K562 (cell line): ENCODE data around the gene SGPL1. TPM values are rescaled to one million over a fixed set of nuclear protein-coding genes. Genes with fewer than 3 reads are reported as not detected.

Experiments used
- ATAC-seq: fragments of 200-7000 bp; cut with Tn5 transposase; 3 replicates; pipeline ENCODE4 v1.9.1; 2020; ENCODE audit warnings: moderate library complexity
- BruUV-seq: library from RNA; stranded (reverse); fragments of 400-500 nt; replicated peaks from 2 replicates; lab custom pipeline; 2021; lab: Mats Ljungman, UMichigan
- CTCF ChIA-PET: fragments of 300-600 bp; formaldehyde crosslinking; extraction: SDS; loops from one replicate; lab custom pipeline; 2021; ENCODE audit warnings: low intra/inter-chr PET ratio; lab: Yijun Ruan, JAX
- POLR2A ChIA-PET: fragments of 300-600, 350-650 bp; sonication (Branson Sonifier 250); formaldehyde crosslinking; extraction: SDS; loops from one replicate; lab custom pipeline; 2021; ENCODE audit warnings: antibody characterized with exemption, inconsistent platforms; lab: Yijun Ruan, JAX
- DNase-seq, 4 experiments: peaks; one replicate each; pipeline versions ENCODE4 v3.0.0 to v3.0.0-alpha.2; 2011 to 2018; ENCODE audit warnings: low spot score in 3 of 4, mixed read lengths in 3 of 4; ENCODE audit errors: extremely low read depth in 1 of 4
- FAIRE-seq: peaks from 2 replicates; lab custom pipeline; 2011; peaks lifted over from hg19 to GRCh38; lab: Jason Lieb, UNC
- H2AFZ ChIP-seq: 2 replicates; pipeline ENCODE4 v1.6.0; 2011; ENCODE audit warnings: low read depth, low read length, control low read depth, inconsistent platforms
- H3K27ac ChIP-seq: fragments of 200-600 bp; 3 replicates; pipeline ENCODE4 v1.8.0; 2011; ENCODE audit warnings: low read depth, mild to moderate bottlenecking, control low read depth, inconsistent platforms, low read length, moderate library complexity, mixed read lengths; ENCODE audit errors: extremely low read depth
- H3K27me3 ChIP-seq, 2 experiments: fragments of 300-600 bp in 1 of 2; 2 replicates in 1 of 2; 3 replicates in 1 of 2; pipeline versions ENCODE4 v1.6.0 to v1.8.0; 2011; ENCODE audit warnings: inconsistent platforms in 2 of 2, low read length in 2 of 2, mild to moderate bottlenecking in 1 of 2, mixed read lengths in 1 of 2, moderate library complexity in 1 of 2; ENCODE audit not compliant: control insufficient read depth in 2 of 2, insufficient read depth in 2 of 2
- H3K36me3 ChIP-seq: fragments of 300-600 bp; 3 replicates; pipeline ENCODE4 v1.8.0; 2011; ENCODE audit warnings: mild to moderate bottlenecking, low read length, inconsistent platforms; ENCODE audit not compliant: control insufficient read depth, insufficient read depth
- H3K4me1 ChIP-seq, 2 experiments: fragments of 200-600 bp in 1 of 2; replicated peaks in 1 of 2; 2 replicates in 1 of 2; 3 replicates in 1 of 2; pipeline versions ENCODE4 v1.5.1 to v1.8.0; 2011; ENCODE audit warnings: inconsistent platforms in 2 of 2, low read length in 2 of 2, mild to moderate bottlenecking in 1 of 2, mixed read lengths in 1 of 2, moderate library complexity in 1 of 2; ENCODE audit not compliant: control insufficient read depth in 2 of 2, insufficient read depth in 2 of 2
- H3K4me2 ChIP-seq: 2 replicates; pipeline ENCODE4 v1.6.1; 2011; ENCODE audit warnings: low read length, control low read depth, inconsistent platforms, mixed read lengths; ENCODE audit not compliant: insufficient read depth
- H3K4me3 ChIP-seq: fragments of 200-600 bp; sonication (generic), shearing (Covaris generic); 2 replicates; pipeline ENCODE4 v1.5.1; 2016; ENCODE audit warnings: control low read depth, inconsistent platforms
- H3K79me2 ChIP-seq: fragments of 200-600 bp; 3 replicates; pipeline ENCODE4 v1.8.0; 2011; ENCODE audit warnings: low read length, inconsistent platforms; ENCODE audit not compliant: control insufficient read depth, insufficient read depth
- H3K9ac ChIP-seq, 2 experiments: 2 replicates each; pipeline versions ENCODE4 v1.6.0 to v1.6.1; 2011; ENCODE audit warnings: low read depth in 2 of 2, low read length in 2 of 2, control low read depth in 1 of 2, inconsistent platforms in 1 of 2, mild to moderate bottlenecking in 1 of 2, mixed read lengths in 1 of 2; ENCODE audit not compliant: insufficient read depth in 1 of 2
- H3K9me1 ChIP-seq: one replicate; pipeline ENCODE4 v1.6.0; 2011; ENCODE audit warnings: inconsistent platforms, mild to moderate bottlenecking, low read length, moderate library complexity; ENCODE audit not compliant: control insufficient read depth, insufficient read depth
- H3K9me3 ChIP-seq: replicated peaks from 2 replicates; pipeline ENCODE4 v1.5.1; 2011; ENCODE audit warnings: low read depth, low read length, inconsistent platforms; ENCODE audit not compliant: control insufficient read depth, insufficient read depth
- H4K20me1 ChIP-seq: replicated peaks from 2 replicates; pipeline ENCODE4 v1.6.1; 2011; ENCODE audit warnings: low read length, inconsistent platforms, mixed read lengths; ENCODE audit not compliant: control insufficient read depth, insufficient read depth
- KAT2B ChIP-seq: IDR thresholded peaks from one replicate; pipeline ENCODE4 v1.6.1; 2012; ENCODE audit warnings: low read depth, mild to moderate bottlenecking, control low read depth, inconsistent platforms, low read length, moderate library complexity
- MAFG ChIP-seq: fragments of 450-650 bp; conservative IDR thresholded peaks from 2 replicates; pipeline ENCODE4 v1.6.1; 2016; ENCODE audit warnings: missing genetic modification characterization, missing compliant biosample characterization
- NFXL1 ChIP-seq: fragments of 450-650 bp; formaldehyde crosslinking; IDR thresholded peaks from 2 replicates; pipeline ENCODE4 v1.4.0; 2021; ENCODE audit warnings: mild to moderate bottlenecking
- PTRF ChIP-seq: fragments of 450-650 bp; IDR thresholded peaks from 2 replicates; pipeline ENCODE4 v1.6.1; 2016; ENCODE audit warnings: mild to moderate bottlenecking, missing genetic modification characterization, missing compliant biosample characterization
- SMAD4 ChIP-seq: fragments of 250-450 bp; sonication (Bioruptor Pico); conservative IDR thresholded peaks from 2 replicates; pipeline ENCODE4 v1.8.0; 2021; ENCODE audit warnings: inconsistent platforms, mild to moderate bottlenecking, moderate library complexity
- TCF7 ChIP-seq: sonication (generic); IDR thresholded peaks from 2 replicates; pipeline ENCODE4 v1.6.1; 2016; ENCODE audit warnings: antibody characterized with exemption, borderline replicate concordance
- U2AF2 ChIP-seq: fragments of 200-400 bp; formaldehyde crosslinking; optimal IDR thresholded peaks from 2 replicates; pipeline ENCODE3; 2017; ENCODE audit warnings: low read depth, mild to moderate bottlenecking, low read length
- ZNF165 ChIP-seq: fragments of 250-450 bp; sonication (Bioruptor Pico); IDR thresholded peaks from 2 replicates; pipeline ENCODE4 v1.4.0; 2020; ENCODE audit warnings: borderline replicate concordance
- WGBS: fragments of 100-300 bp; shearing (Covaris generic); methylation state at CpG from one replicate; pipeline ENCODE4 v1.1.6; 2016; ENCODE audit warnings: low coverage, mixed read lengths; ENCODE audit not compliant: insufficient coverage; ENCODE audit errors: missing lambda C conversion rate; 5-methylcytosine and 5-hydroxymethylcytosine counted together
- in situ Hi-C: fragments of 300-500 bp; cut with MboI; formaldehyde crosslinking; loops from 4 replicates; pipeline ENCODE4 v1.15.0; 2018; ENCODE audit warnings: inconsistent platforms, mixed read lengths
- intact Hi-C: fragments of 100-400 bp; cut with micrococcal nuclease; formaldehyde crosslinking; loops from 2 replicates; pipeline ENCODE4 v1.14.2; 2022
- polyA plus RNA-seq, 8 experiments: library from polyadenylated mRNA; depleted of rRNA in 4 of 8; stranded (reverse) in 5 of 8; unstranded in 3 of 8; fragments of >200 nt; fragmentation: Nextera tagmentation in 2 of 8; fragmentation: Illumina TruSeq in 1 of 8; extraction: Ambion mirVana in 2 of 8; extraction: Trizol in 1 of 8; gene quantifications; 2 replicates each; pipeline versions ENCODE4 v1.2.1 to v1.2.3, GENCODE V29; 2011 to 2014; ENCODE audit warnings: inconsistent platforms in 1 of 8, missing spikeins in 1 of 8
- total RNA-seq, 7 experiments: library from RNA; depleted of rRNA in 6 of 7; stranded (reverse); fragments of >200 nt in 6 of 7; fragmentation: Illumina TruSeq in 2 of 7; extraction: Trizol in 2 of 7; gene quantifications; 2 replicates each; pipeline versions ENCODE4 v1.2.1 to v1.2.3, GENCODE V29; 2011 to 2021; ENCODE audit warnings: low replicate concordance in 1 of 7

The SGPL1 gene
- total and polyA plus RNA-seq, 9 of the 15 experiments (the other 6 are each of a cell fraction or from before 2014, with no cell fraction given) = 6.0 to 18.0 (median 8.7) TPM

DNA sequence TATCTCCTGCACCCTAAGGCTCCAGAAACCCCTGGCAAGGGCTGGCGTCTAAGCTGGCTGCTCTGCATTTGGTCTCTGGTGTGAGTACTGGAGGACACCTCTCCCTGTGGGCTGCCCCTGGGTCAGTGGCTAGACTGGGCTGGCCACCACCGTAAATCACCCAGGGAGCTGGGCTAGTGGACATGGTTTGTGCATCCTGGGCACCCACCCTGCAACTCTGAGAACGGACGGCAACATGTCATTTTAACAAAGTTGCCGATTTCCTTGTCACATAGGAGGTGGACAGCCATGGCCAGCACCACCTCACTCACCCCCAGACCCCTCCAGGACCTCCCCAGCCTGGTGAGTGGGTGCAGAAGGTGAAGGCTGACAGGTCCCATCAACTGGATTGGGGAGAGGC is 99.5 kb downstream of the SGPL1 start:
- WGBS = 1% methylated on average over 5 of the region's 5 CpGs
- Histone ChIP-seq H3K9ac (no peak overlapping the region), H4K20me1 (peaks cover 17% of the 10 kb centered on the region), H3K4me3 (no peak overlapping the region), H3K27me3 (peaks cover 30 to 87% of the 10 kb centered on the region in 2 experiments), H3K27ac (no peak overlapping the region), H3K9me1 (no peaks in the 10 kb centered on the region), H3K9me3 (no peaks in the 10 kb centered on the region), H2AFZ (no peak overlapping the region), H3K4me1 (peaks cover 0 to 6% of the 10 kb centered on the region in 2 experiments; a peak in 1 of 5 replicates), H3K36me3 (no peaks in the 10 kb centered on the region), H3K79me2 (no peaks in the 10 kb centered on the region), H3K4me2 (no peak overlapping the region)
- no TSS peak for BruUV-seq
- DNase-seq (no peak), ATAC-seq (no peak), FAIRE-seq (no peak)
- intact Hi-C loops (no loop called here), in situ Hi-C loops (no loop called here)
- ChIA-PET POLR2A (interaction anchor here (1.1 kb wide), 1 partner anchor 385 kb away, joined by 3 read pairs; no protein-coding TSS in a partner anchor), CTCF (no interaction called here)
- TF ChIP-seq PTRF (tag) (no peak), ZNF165 (CRISPR knock-in tag) (no peak), SMAD4 (CRISPR knock-in tag) (no peak), NFXL1 (CRISPR knock-in tag) (no peak), MAFG (no peak), U2AF2 (no peak), TCF7 (no peak), KAT2B (no peak)
